Esophagus squamous epithelium (tissue), 4 donors: Measurements from ENCODE around the gene LRRC72.

Experiments used
- CTCF ChIP-seq, 6 experiments: fragments of 450-650 bp in 4 of 6; fragments of 200-600 bp in 2 of 6; sonication (generic) in 2 of 6; IDR thresholded peaks; one replicate each; pipeline ENCODE4 v1.5.1; 2016 to 2019; ENCODE audit warnings: antibody characterized with exemption in 6 of 6, mild to moderate bottlenecking in 4 of 6, moderate library complexity in 4 of 6
- POLR2A ChIP-seq, 4 donors: fragments of 450-650 bp; IDR thresholded peaks; one replicate each; pipeline ENCODE4 v1.6.1; 2017; ENCODE audit warnings: antibody characterized with exemption in 4 of 4, mild to moderate bottlenecking in 4 of 4, moderate library complexity in 3 of 4

DNA sequence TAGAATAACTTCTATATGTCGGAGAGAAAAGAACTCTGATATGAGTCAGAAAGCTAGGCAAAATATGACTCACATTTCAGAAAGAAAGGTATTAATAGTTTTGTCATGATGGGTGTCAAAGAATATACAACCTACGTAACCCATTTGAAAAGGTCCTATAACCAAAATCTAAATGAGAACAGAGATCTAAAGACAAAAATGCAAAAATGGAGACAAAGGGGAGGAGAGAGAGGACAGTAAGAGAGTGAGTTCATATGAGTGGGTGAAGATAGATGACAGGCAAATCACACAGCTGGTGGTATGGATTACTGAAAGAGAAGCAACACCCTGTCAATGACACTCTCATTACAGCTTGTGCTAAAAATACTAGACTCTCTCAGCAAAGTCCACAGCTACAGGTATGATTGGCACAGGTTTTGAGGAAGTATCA, 93.4 kb downstream of the LRRC72 start:
- TF ChIP-seq CTCF (IDR thresholded peaks at IDR 0.05) (no peak), POLR2A (IDR thresholded peaks at IDR 0.05) (no peak)
